HepG2 (cell line): Measurements from ENCODE around the gene ZNF853. TPM values are rescaled to one million over a fixed set of nuclear protein-coding genes. Genes with fewer than 3 reads are reported as not detected.

Source experiments
- ISX ChIP-seq: sonication (generic); formaldehyde crosslinking; conservative IDR thresholded peaks from 2 replicates; pipeline ENCODE4 v1.5.0; 2020; ENCODE audit warnings: missing genetic modification reagents
- REL ChIP-seq: sonication (generic); formaldehyde crosslinking; conservative IDR thresholded peaks from 2 replicates; pipeline ENCODE4 v1.8.0; 2022; ENCODE audit warnings: mild to moderate bottlenecking, missing genetic modification reagents, moderate library complexity
- SIX4 ChIP-seq: sonication (generic); formaldehyde crosslinking; IDR thresholded peaks from 2 replicates; pipeline ENCODE4 v1.4.0; 2020; ENCODE audit warnings: missing genetic modification reagents
- ZNF20 ChIP-seq: sonication (generic); formaldehyde crosslinking; IDR thresholded peaks from 2 replicates; pipeline ENCODE4 v1.4.0; 2020; ENCODE audit warnings: mild to moderate bottlenecking, moderate library complexity, missing genetic modification reagents
- ZNF263 ChIP-seq: sonication (generic); formaldehyde crosslinking; IDR thresholded peaks from 2 replicates; pipeline ENCODE4 v1.4.0; 2020; ENCODE audit warnings: missing genetic modification reagents
- ZNF839 ChIP-seq: sonication (generic); formaldehyde crosslinking; IDR thresholded peaks from 2 replicates; pipeline ENCODE4 v1.4.0; 2020; ENCODE audit warnings: missing genetic modification reagents, mild to moderate bottlenecking, borderline replicate concordance
- polyA plus RNA-seq, 8 experiments: library from polyadenylated mRNA; depleted of rRNA in 3 of 8; stranded (reverse) in 7 of 8; unstranded in 1 of 8; fragments of >200 nt; fragmentation: Illumina TruSeq in 4 of 8; extraction: Trizol in 4 of 8; gene quantifications; 2 replicates each; pipeline versions ENCODE4 v1.2.1 to v1.2.3, GENCODE V29; 2011 to 2016; ENCODE audit warnings: low read depth in 4 of 8, missing spikeins in 1 of 8, mixed read lengths in 1 of 8; ENCODE audit not compliant: insufficient read depth in 1 of 8
- total RNA-seq, 5 experiments: library from RNA; depleted of rRNA; stranded (reverse); fragments of >200 nt; fragmentation: Illumina TruSeq; extraction: Trizol; gene quantifications; 2 replicates each; pipeline ENCODE4 v1.2.3, GENCODE V29; 2016; ENCODE audit warnings: low read depth in 1 of 5
- TF ChIP-seq, protein P1 (sequence below): sonication (generic); formaldehyde crosslinking; IDR thresholded peaks from 2 replicates; pipeline ENCODE4 v1.4.0; 2020; ENCODE audit warnings: missing genetic modification reagents, mild to moderate bottlenecking, borderline replicate concordance
- TF ChIP-seq, protein P2 (sequence below): sonication (generic); formaldehyde crosslinking; IDR thresholded peaks from 2 replicates; pipeline ENCODE4 v1.5.0; 2020; ENCODE audit warnings: mild to moderate bottlenecking, missing genetic modification reagents, borderline replicate concordance
- TF ChIP-seq, protein P3 (sequence below): sonication (generic); formaldehyde crosslinking; IDR thresholded peaks from 2 replicates; pipeline ENCODE4 v1.5.0; 2020; ENCODE audit warnings: mild to moderate bottlenecking, missing genetic modification reagents, moderate library complexity
- TF ChIP-seq, protein P4 (sequence below): sonication (generic); formaldehyde crosslinking; conservative IDR thresholded peaks from 2 replicates; pipeline ENCODE4 v1.4.0; 2020; ENCODE audit warnings: missing genetic modification reagents

Gene ZNF853
- total and polyA plus RNA-seq, 2 of the 13 experiments (the other 11 are each of a cell fraction or from before 2014, with no cell fraction given), result 2.1 to 6.2 TPM

DNA sequence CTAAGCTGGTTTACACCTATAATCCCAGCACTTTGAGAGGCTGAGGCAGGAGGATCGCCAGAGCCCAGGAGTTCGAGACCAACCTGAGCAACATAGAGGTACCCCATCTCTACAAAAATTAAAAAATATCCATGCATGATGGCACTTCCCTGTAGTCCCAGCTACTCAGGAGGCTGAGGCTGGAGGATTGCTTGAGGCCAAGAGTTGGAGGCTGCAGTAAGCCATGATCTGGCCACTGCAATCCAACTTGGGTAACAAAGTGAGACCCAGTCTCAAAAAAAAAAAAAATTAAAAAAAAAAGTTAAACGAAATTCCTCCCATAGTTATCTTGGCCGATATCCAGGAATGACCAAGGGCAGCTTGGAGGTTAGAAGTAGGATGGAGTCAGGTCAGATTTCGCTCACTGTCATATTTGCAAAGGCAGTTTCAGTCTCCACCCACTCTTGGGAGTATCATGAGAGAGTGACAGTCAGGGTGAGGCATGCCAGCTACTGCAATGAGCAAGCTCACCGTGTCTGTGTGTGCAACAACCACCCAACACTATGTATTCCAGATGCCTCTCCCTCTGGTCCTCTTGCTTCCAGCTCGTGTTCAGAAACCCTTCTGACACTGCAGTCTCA, 44.1 kb upstream of the ZNF853 start (continued):
- TF ChIP-seq ZNF839 (CRISPR knock-in tag), result no peak
- TF ChIP-seq ZNF20 (CRISPR knock-in tag), result no peak
- TF ChIP-seq SIX4 (CRISPR knock-in tag), result peak; percentile 78
- TF ChIP-seq ISX (CRISPR knock-in tag), result no peak
- TF ChIP-seq, protein P1, sequence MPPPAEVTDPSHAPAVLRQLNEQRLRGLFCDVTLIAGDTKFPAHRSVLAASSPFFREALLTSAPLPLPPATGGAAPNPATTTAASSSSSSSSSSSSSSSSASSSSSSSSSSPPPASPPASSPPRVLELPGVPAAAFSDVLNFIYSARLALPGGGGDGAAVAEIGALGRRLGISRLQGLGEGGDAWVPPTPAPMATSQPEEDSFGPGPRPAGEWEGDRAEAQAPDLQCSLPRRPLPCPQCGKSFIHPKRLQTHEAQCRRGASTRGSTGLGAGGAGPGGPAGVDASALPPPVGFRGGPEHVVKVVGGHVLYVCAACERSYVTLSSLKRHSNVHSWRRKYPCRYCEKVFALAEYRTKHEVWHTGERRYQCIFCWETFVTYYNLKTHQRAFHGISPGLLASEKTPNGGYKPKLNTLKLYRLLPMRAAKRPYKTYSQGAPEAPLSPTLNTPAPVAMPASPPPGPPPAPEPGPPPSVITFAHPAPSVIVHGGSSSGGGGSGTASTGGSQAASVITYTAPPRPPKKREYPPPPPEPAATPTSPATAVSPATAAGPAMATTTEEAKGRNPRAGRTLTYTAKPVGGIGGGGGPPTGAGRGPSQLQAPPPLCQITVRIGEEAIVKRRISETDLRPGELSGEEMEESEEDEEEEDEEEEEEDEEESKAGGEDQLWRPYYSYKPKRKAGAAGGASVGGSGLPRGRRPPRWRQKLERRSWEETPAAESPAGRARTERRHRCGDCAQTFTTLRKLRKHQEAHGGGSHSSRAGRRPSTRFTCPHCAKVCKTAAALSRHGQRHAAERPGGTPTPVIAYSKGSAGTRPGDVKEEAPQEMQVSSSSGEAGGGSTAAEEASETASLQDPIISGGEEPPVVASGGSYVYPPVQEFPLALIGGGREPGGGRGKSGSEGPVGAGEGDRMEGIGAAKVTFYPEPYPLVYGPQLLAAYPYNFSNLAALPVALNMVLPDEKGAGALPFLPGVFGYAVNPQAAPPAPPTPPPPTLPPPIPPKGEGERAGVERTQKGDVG (CRISPR knock-in tag), result no peak
- TF ChIP-seq, protein P2, sequence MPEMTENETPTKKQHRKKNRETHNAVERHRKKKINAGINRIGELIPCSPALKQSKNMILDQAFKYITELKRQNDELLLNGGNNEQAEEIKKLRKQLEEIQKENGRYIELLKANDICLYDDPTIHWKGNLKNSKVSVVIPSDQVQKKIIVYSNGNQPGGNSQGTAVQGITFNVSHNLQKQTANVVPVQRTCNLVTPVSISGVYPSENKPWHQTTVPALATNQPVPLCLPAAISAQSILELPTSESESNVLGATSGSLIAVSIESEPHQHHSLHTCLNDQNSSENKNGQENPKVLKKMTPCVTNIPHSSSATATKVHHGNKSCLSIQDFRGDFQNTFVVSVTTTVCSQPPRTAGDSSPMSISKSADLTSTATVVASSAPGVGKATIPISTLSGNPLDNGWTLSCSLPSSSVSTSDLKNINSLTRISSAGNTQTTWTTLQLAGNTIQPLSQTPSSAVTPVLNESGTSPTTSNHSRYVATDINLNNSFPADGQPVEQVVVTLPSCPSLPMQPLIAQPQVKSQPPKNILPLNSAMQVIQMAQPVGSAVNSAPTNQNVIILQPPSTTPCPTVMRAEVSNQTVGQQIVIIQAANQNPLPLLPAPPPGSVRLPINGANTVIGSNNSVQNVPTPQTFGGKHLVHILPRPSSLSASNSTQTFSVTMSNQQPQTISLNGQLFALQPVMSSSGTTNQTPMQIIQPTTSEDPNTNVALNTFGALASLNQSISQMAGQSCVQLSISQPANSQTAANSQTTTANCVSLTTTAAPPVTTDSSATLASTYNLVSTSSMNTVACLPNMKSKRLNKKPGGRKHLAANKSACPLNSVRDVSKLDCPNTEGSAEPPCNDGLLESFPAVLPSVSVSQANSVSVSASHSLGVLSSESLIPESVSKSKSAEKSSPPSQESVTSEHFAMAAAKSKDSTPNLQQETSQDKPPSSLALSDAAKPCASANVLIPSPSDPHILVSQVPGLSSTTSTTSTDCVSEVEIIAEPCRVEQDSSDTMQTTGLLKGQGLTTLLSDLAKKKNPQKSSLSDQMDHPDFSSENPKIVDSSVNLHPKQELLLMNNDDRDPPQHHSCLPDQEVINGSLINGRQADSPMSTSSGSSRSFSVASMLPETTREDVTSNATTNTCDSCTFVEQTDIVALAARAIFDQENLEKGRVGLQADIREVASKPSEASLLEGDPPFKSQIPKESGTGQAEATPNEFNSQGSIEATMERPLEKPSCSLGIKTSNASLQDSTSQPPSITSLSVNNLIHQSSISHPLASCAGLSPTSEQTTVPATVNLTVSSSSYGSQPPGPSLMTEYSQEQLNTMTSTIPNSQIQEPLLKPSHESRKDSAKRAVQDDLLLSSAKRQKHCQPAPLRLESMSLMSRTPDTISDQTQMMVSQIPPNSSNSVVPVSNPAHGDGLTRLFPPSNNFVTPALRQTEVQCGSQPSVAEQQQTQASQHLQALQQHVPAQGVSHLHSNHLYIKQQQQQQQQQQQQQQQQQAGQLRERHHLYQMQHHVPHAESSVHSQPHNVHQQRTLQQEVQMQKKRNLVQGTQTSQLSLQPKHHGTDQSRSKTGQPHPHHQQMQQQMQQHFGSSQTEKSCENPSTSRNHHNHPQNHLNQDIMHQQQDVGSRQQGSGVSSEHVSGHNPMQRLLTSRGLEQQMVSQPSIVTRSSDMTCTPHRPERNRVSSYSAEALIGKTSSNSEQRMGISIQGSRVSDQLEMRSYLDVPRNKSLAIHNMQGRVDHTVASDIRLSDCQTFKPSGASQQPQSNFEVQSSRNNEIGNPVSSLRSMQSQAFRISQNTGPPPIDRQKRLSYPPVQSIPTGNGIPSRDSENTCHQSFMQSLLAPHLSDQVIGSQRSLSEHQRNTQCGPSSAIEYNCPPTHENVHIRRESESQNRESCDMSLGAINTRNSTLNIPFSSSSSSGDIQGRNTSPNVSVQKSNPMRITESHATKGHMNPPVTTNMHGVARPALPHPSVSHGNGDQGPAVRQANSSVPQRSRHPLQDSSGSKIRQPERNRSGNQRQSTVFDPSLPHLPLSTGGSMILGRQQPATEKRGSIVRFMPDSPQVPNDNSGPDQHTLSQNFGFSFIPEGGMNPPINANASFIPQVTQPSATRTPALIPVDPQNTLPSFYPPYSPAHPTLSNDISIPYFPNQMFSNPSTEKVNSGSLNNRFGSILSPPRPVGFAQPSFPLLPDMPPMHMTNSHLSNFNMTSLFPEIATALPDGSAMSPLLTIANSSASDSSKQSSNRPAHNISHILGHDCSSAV (CRISPR knock-in tag), result no peak
- TF ChIP-seq, protein P3, sequence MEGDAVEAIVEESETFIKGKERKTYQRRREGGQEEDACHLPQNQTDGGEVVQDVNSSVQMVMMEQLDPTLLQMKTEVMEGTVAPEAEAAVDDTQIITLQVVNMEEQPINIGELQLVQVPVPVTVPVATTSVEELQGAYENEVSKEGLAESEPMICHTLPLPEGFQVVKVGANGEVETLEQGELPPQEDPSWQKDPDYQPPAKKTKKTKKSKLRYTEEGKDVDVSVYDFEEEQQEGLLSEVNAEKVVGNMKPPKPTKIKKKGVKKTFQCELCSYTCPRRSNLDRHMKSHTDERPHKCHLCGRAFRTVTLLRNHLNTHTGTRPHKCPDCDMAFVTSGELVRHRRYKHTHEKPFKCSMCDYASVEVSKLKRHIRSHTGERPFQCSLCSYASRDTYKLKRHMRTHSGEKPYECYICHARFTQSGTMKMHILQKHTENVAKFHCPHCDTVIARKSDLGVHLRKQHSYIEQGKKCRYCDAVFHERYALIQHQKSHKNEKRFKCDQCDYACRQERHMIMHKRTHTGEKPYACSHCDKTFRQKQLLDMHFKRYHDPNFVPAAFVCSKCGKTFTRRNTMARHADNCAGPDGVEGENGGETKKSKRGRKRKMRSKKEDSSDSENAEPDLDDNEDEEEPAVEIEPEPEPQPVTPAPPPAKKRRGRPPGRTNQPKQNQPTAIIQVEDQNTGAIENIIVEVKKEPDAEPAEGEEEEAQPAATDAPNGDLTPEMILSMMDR (CRISPR knock-in tag), result no peak
- TF ChIP-seq ZNF263 (CRISPR knock-in tag), result no peak
- TF ChIP-seq REL, result no peak
- TF ChIP-seq, protein P4, sequence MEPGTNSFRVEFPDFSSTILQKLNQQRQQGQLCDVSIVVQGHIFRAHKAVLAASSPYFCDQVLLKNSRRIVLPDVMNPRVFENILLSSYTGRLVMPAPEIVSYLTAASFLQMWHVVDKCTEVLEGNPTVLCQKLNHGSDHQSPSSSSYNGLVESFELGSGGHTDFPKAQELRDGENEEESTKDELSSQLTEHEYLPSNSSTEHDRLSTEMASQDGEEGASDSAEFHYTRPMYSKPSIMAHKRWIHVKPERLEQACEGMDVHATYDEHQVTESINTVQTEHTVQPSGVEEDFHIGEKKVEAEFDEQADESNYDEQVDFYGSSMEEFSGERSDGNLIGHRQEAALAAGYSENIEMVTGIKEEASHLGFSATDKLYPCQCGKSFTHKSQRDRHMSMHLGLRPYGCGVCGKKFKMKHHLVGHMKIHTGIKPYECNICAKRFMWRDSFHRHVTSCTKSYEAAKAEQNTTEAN, result no peak
